MG63 (cell line): ENCODE data around the gene KLK4. TPM values are rescaled to one million over a fixed set of nuclear protein-coding genes. Genes with fewer than 3 reads are reported as not detected.
"Not testable (repeated sequence)": the region's sequence is repeated elsewhere in the genome, so short reads cannot be mapped to it uniquely, and the experiment has no call there.

Experiments
- DNase-seq: peaks from one replicate; pipeline ENCODE4 v3.0.0-alpha.2; 2020
- H3K27me3 ChIP-seq: fragments of 250-450 bp; sonication (Bioruptor Pico); 2 replicates; pipeline ENCODE4 v1.5.1; 2020; ENCODE audit warnings: mild to moderate bottlenecking, moderate library complexity
- H3K36me3 ChIP-seq: fragments of 250-450 bp; sonication (Bioruptor Pico); 2 replicates; pipeline ENCODE4 v1.5.1; 2020; ENCODE audit warnings: mild to moderate bottlenecking, moderate library complexity
- H3K4me3 ChIP-seq: fragments of 250-450 bp; sonication (Bioruptor Pico); 2 replicates; pipeline ENCODE4 v1.5.1; 2020; ENCODE audit warnings: mild to moderate bottlenecking, moderate library complexity
- H3K9me3 ChIP-seq: fragments of 250-450 bp; sonication (Bioruptor Pico); 2 replicates; pipeline ENCODE4 v1.5.1; 2020; ENCODE audit warnings: mild to moderate bottlenecking, moderate library complexity
- total RNA-seq: library from RNA; depleted of rRNA; stranded (reverse); fragments of >200 nt; shearing (Covaris generic); gene quantifications from 2 replicates; pipeline ENCODE4 v1.2.3, GENCODE V29; 2014; ENCODE audit warnings: low replicate concordance

Gene KLK4
- total RNA-seq, 1 experiment from 2014 or later: not detected

DNA sequence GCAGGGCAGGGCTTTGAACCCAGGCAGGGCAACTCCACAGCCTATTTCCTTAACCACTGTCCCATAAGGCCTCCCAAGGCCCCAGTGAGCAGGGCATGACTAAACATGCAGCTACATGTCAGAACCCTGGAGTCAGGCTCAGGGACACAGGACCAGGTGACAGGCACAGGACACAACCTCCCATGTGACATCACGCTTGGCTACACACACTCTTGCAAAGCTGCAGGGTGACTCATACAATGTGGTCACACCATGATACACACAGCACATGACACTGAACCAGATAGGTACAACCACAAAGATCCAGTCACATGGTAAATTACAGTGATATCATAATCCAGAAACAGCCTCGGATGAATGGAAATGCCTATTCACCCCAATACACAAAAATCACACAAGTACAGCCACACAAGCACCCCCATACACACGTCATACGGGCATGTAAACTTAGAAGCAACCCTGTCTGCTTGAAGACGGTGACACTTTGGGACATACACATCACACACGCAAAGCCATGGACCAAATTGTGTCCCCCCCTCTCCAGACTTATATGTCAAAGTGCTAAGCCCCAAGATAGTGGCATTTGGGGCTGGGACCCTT is 14.5 kb downstream of the KLK4 start:
- peak; percentile 23 for DNase-seq
- Histone ChIP-seq H3K27me3 (peaks cover 10% of the 10 kb centered on the region), H3K36me3 (no peaks in the 10 kb centered on the region), H3K9me3 (no peaks in the 10 kb centered on the region), H3K4me3 (no peak overlapping the region)

DNA sequence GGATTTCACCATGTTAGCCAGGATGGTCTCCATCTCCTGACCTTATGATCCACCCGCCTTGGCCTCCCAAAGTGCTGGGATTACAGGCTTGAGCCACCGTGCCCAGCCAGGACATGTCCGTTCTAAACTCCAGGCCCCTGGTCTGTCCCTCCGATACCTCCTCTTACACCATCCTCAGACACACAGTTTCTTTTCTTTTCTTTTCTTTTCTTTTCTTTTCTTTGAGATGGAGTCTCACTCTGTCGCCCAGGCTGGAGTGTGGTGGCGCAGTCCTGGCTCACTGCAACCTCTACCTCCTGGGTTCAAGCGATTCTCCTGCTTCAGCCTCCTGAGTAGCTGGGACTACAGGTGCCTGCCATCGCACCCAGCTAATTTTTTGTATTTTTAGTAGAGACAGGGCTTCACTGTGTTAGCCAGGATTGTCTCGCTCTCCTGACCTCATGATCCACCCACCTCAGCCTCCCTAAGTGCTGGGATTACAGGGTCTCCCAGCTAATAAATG is 15.1 kb downstream of the KLK4 start:
- DNase-seq, H3K4me3 ChIP-seq, H3K27me3 ChIP-seq, H3K9me3 ChIP-seq, H3K36me3 ChIP-seq: not testable (repeated sequence)

DNA sequence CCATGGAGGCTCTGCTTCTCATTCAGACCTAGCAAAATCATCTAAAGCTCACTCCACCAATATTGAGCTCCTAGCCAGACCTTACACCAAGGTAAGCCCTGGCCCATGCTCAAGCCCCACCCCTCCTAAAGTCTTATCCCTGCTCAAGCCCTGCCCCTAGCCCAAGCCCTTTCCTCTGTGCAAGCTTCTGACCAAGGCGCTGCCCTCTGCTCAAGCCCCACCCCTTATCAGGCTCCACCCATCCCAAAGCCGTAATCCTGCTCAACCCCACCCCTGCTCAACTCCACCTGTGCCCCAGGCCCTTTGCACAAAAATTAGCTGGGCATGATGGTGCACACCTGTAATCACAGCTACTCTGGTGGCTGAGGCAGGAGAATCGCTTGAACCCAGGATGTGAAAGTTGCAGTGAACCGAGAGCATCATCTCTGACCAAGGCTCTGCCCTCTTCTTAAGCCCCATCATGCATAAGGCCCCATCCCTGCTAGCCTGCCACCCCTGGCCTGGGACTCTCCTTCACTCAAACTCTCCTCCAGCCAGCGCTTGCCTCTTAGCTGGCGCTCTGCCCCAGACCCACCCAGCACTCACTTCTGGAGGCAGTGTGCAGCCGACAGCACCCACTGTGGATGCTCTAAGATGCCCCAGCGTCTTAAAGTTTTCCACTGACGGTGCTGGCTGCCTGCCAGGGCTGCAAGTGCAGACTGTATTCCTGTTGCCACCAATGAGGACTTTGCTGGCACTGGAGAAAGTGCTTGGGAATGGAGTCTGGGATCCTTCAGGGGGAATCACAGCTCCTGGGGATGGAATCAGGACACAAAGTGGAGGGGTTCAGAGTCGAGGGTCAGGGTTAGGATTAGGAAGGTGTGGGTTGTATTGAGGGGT is 16.5 kb downstream of the KLK4 start:
- DNase-seq: no peak
- Histone ChIP-seq H3K27me3 (peaks cover 8% of the 10 kb centered on the region), H3K4me3 (no peak overlapping the region), H3K36me3 (no peaks in the 10 kb centered on the region), H3K9me3 (no peaks in the 10 kb centered on the region)

DNA sequence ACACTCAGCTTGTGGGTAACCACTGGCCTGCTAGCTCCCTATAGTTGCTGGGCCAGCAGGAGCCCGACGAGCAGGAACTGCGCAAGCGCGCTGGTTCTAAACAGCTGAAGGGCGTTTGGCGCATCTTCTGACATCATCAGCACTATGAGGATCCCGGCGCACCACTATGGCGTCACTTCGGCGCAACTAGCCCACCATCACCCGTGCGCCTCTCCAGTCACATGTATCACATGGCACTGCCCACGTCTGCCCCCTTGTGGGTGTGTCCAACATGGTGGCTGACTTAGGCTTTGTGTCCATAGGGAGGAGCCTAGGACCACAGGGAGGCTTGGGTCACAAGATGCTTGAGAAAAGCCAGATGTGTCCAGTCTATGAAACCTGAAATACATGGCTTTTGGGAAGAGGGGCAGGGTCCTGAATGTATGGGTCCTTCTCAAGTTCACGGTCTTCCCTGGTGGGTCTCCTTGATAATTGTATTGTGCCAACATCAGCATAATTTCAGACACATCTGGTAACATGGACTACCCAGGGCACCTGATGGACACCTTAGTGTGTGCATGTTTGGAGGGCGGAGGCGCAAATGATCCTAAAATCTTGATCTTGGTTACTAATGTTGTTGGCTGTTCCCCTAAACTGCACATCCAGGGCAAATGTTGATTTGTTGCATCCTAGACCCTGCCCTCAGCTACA is 18.0 kb downstream of the KLK4 start:
- peaks cover 7% of the 10 kb centered on the region; the same call in 1 of the 2 replicates for H3K27me3 ChIP-seq
- no peaks in the 10 kb centered on the region for H3K9me3 ChIP-seq
- no peaks in the 10 kb centered on the region for H3K36me3 ChIP-seq
- no peak overlapping the region for H3K4me3 ChIP-seq
- DNase-seq: no peak

DNA sequence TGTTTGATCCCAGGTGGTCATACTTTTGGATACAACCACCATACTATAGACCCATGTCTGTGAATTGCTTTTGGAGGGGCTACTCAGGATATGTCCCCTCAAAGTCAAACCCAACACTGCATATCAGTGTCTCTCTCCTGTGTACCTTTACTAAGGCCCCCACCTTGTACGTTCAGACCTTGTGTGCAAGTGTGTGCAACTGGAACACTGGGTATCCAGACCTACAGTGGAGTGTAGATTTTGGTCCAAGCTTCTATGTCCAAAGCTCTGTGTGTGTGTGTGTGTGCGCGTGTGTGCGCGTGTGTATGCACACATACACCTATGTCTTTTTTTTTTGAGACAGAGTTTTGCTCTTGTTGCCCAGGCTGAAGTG is 20.0 kb downstream of the KLK4 start:
- no peak for DNase-seq
- Histone ChIP-seq H3K36me3 (no peaks in the 10 kb centered on the region), H3K27me3 (peaks cover 21% of the 10 kb centered on the region), H3K4me3 (no peak overlapping the region), H3K9me3 (no peaks in the 10 kb centered on the region)

DNA sequence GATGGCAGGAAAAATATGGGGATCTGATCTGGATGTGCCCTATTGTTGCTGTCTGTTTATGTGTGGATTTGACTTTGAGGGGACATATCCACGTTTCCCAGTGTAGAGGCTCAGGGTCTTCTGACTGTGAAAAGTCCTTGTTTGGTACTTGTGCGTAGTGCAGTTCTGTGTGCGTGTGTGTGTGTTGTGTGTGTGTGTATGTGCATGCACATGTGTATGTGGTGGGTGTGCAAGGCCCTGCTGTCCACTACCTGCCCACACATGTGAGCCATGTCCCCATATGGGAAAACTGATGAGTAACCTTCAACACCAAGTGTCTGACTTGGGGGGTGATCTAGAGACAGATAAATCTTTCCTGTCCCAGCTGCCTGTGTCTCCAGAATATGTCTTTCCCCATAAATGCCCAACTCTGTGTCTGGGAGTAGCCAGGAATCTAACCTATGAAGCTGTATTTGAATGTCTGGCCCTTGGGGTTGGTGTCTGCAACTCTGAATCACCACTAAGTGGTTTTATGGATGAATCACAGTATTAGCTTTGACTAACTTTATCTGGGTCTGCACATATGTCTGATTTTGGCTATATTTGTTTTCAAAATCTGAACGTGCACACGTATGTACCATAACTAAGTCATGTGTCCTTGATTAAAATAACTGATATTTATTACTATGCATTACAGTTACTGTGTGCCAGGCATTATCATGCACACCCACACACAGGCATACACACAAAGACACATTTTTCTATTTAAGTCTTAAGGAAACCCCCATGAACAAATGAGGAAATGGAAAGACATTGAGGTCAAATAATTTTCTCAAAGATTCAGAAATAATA is 20.6 kb downstream of the KLK4 start:
- H3K4me3 ChIP-seq: no peak overlapping the region
- H3K36me3 ChIP-seq: no peaks in the 10 kb centered on the region
- no peaks in the 10 kb centered on the region for H3K9me3 ChIP-seq
- no peak for DNase-seq
- peaks cover 26% of the 10 kb centered on the region for H3K27me3 ChIP-seq

DNA sequence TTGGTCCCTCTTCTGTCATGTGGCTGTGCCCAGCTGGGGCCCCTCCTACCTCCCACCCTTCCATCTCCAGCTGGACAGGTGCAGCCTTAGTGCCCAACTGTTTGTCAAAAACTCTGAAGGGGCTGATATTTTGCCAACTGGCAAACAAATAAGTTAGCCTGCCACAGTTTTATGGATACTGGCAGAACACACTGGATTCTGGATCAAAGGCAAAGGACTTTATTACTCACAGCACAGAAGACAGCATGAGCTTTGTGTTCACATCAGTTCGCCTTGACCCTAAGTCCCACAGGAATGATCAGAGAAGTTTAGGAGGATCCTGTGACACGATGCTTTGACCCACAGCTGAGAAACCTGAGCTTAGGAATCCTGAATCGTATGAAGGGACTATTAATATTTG is 21.6 kb downstream of the KLK4 start:
- Histone ChIP-seq H3K27me3 (peaks cover 33% of the 10 kb centered on the region), H3K4me3 (no peak overlapping the region), H3K9me3 (no peaks in the 10 kb centered on the region), H3K36me3 (no peaks in the 10 kb centered on the region)
- no peak for DNase-seq

DNA sequence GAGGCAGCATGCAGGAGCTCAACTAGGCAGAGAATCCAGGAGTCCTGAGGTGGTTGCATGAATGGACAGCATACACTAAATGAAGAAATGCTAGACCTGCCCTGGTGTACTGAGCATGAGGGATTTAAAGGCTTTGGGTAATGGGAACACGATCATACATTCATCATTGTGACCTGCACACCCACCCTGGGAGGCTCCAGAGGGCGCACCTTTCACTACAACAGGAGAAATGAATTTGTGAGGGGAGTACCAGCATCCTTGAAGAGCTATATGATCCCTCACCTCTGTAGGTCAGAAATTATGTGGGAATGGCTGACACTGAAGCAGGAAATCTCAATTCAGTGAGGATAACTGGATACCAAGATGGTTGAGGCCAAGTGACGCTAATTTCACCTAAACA is 29.0 kb downstream of the KLK4 start:
- H3K27me3 ChIP-seq: peaks cover 69% of the 10 kb centered on the region
- H3K36me3 ChIP-seq: no peaks in the 10 kb centered on the region
- H3K4me3 ChIP-seq: no peak overlapping the region
- DNase-seq: no peak
- H3K9me3 ChIP-seq: no peaks in the 10 kb centered on the region

DNA sequence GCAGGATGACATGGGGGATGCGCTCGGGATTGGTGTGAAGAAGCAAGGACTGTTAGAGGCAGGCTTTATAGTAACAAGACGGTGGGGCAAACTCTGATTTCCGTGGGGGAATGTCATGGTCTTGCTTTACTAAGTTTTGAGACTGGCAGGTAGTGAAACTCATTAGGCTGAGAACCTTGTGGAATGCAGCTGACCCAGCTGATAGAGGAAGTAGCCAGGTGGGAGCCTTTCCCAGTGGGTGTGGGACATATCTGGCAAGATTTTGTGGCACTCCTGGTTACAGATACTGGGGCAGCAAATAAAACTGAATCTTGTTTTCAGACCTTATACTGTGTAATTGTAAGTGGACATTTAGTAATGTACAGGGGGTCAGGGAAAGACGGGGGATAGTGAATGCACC is 31.0 kb downstream of the KLK4 start:
- H3K27me3 ChIP-seq: peaks cover 65% of the 10 kb centered on the region
- H3K36me3 ChIP-seq: no peaks in the 10 kb centered on the region
- H3K4me3 ChIP-seq: no peak overlapping the region
- DNase-seq: no peak
- H3K9me3 ChIP-seq: no peaks in the 10 kb centered on the region

DNA sequence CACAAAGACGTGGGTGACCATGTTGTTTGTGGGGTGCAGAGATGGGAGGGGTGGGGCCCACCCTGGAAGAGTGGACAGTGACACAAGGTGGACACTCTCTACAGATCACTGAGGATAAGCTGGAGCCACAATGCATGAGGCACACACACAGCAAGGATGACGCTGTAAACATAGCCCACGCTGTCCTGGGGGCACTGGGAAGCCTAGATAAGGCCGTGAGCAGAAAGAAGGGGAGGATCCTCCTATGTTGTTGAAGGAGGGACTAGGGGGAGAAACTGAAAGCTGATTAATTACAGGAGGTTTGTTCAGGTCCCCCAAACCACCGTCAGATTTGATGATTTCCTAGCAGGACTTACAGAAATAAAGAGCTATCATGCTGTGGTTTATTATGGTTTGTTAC is 32.3 kb downstream of the KLK4 start:
- no peaks in the 10 kb centered on the region for H3K9me3 ChIP-seq
- H3K4me3 ChIP-seq: no peak overlapping the region
- H3K27me3 ChIP-seq: peaks cover 73% of the 10 kb centered on the region
- DNase-seq: no peak
- no peaks in the 10 kb centered on the region for H3K36me3 ChIP-seq

DNA sequence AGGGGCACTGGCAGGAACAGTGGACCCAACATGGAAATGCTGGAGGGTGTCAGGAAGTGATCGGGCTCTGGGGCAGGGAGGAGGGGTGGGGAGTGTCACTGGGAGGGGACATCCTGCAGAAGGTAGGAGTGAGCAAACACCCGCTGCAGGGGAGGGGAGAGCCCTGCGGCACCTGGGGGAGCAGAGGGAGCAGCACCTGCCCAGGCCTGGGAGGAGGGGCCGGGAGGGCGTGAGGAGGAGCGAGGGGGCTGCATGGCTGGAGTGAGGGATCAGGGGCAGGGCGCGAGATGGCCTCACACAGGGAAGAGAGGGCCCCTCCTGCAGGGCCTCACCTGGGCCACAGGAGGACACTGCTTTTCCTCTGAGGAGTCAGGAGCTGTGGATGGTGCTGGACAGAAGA is 33.9 kb downstream of the KLK4 start:
- Histone ChIP-seq H3K9me3 (no peaks in the 10 kb centered on the region), H3K36me3 (no peaks in the 10 kb centered on the region), H3K4me3 (no peak overlapping the region), H3K27me3 (peaks cover 73% of the 10 kb centered on the region)
- DNase-seq: no peak

DNA sequence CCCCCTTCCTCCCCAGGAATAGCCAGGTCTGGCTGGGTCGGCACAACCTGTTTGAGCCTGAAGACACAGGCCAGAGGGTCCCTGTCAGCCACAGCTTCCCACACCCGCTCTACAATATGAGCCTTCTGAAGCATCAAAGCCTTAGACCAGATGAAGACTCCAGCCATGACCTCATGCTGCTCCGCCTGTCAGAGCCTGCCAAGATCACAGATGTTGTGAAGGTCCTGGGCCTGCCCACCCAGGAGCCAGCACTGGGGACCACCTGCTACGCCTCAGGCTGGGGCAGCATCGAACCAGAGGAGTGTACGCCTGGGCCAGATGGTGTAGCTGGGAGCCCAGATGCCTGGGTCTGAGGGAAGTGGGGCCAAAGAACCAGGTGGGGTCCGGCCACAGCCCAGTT is 34.7 kb downstream of the KLK4 start:
- H3K36me3 ChIP-seq: no peaks in the 10 kb centered on the region
- no peaks in the 10 kb centered on the region for H3K9me3 ChIP-seq
- H3K27me3 ChIP-seq: peaks cover 70% of the 10 kb centered on the region
- DNase-seq: no peak
- H3K4me3 ChIP-seq: no peak overlapping the region

DNA sequence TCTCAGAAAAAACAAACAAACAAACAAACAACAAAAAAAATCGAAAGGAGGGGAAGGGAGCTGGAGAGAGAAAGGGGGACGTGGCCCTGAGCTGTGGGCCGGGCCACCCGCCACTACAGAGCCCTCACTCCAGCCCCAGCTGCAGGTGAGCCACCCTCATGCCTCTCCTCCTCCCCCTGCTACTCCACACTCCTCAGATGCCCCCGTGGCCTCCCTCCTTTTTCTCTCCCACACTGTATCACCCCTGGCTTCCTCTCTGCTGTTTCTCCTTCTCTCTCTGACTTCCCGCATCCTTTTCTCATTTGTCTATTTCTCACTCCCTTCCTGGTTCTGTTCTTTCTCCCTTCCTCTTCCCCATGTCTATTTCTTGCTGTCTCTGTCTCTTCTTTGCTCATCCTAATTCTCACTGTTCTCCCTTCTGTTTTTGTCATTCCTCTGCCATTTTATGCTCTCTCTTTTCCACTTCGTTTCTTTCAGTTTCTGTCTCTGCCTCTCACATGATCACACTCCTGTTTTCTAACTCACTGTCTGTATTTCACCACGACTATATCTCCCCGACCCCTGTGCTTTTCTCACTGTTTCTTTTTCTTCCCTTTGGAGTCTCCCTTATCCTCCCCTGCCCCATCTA is 35.3 kb downstream of the KLK4 start:
- Histone ChIP-seq H3K27me3 (peaks cover 71% of the 10 kb centered on the region), H3K36me3 (no peaks in the 10 kb centered on the region), H3K9me3 (no peaks in the 10 kb centered on the region), H3K4me3 (no peak overlapping the region)
- DNase-seq: no peak

DNA sequence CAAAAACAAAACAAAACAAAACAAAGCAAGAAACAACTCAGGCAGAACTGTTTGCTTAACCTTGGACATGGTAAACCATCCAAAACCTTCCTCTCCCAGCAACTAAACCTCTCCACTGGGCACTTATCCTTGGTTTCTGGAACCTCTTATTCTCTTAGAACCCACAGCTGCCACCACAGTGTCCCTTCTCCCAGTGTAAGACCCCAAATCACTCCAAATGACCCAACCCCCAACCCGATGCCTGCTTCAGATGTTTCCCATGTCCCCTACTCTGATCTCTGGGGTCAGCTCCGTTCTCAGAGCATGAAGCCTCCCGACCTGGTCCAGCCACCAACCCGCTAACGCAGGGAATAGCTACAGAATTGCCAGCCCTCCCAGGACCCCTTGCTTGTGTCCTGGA is 37.0 kb downstream of the KLK4 start:
- DNase-seq: no peak
- Histone ChIP-seq H3K4me3 (no peak overlapping the region), H3K9me3 (no peaks in the 10 kb centered on the region), H3K36me3 (no peaks in the 10 kb centered on the region), H3K27me3 (peaks cover 78% of the 10 kb centered on the region)

DNA sequence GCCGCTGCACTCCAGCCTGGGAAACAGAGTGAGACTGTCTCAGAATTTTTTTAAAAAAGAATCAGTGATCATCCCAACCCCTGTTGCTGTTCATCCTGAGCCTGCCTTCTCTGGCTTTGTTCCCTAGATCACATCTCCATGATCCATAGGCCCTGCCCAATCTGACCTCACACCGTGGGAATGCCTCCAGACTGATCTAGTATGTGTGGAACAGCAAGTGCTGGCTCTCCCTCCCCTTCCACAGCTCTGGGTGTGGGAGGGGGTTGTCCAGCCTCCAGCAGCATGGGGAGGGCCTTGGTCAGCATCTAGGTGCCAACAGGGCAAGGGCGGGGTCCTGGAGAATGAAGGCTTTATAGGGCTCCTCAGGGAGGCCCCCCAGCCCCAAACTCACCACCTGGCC is 38.1 kb downstream of the KLK4 start, which contains the start of gene KLK2:
KLK2 (plus strand) TSS at position 384 of the 400 bp plus-strand sequence. CDS start 35 bp downstream, outside the sequence.
- H3K9me3 ChIP-seq: no peaks in the 10 kb centered on the region
- peaks cover 79% of the 10 kb centered on the region for H3K27me3 ChIP-seq
- DNase-seq: peak; percentile 32
- H3K4me3 ChIP-seq: no peak within 1 kb of the TSS
- H3K36me3 ChIP-seq: no peaks in the 10 kb centered on the region

DNA sequence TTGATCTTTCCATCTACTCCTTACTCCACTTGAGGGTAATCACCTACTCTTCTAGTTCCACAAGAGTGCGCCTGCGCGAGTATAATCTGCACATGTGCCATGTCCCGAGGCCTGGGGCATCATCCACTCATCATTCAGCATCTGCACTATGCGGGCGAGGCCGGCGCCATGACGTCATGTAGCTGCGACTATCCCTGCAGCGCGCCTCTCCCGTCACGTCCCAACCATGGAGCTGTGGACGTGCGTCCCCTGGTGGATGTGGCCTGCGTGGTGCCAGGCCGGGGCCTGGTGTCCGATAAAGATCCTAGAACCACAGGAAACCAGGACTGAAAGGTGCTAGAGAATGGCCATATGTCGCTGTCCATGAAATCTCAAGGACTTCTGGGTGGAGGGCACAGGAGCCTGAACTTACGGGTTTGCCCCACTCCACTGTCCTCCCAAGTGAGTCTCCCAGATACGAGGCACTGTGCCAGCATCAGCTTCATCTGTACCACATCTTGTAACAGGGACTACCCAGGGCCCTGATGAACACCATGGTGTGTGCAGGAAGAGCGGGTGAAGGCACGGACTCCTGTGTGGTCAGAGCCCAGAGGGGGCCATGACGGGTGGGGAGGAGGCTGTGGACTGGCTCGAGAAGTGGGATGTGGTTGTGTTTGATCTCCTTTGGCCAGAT is 40.6 kb downstream of the KLK4 start:
- H3K4me3 ChIP-seq: no peak overlapping the region
- H3K27me3 ChIP-seq: peaks cover 92% of the 10 kb centered on the region
- no peaks in the 10 kb centered on the region for H3K9me3 ChIP-seq
- no peak for DNase-seq
- H3K36me3 ChIP-seq: no peaks in the 10 kb centered on the region
